Body of pancreas (tissue), 4 donors: ENCODE measurements around the gene LRRC53.

Source experiments
- CTCF ChIP-seq, 7 experiments: fragments of 450-650 bp in 4 of 7; fragments of 200-600 bp in 3 of 7; sonication (generic) in 3 of 7; IDR thresholded peaks; one replicate each; pipeline ENCODE4 v1.5.1; 2016 to 2019; ENCODE audit warnings: antibody characterized with exemption in 7 of 7
- POLR2A ChIP-seq, 3 donors: fragments of 450-650 bp; IDR thresholded peaks; one replicate each; pipeline ENCODE4 v1.6.1; 2016; ENCODE audit warnings: antibody characterized with exemption in 3 of 3, mild to moderate bottlenecking in 2 of 3

- no peak for TF ChIP-seq CTCF (IDR thresholded peaks at IDR 0.05)
- TF ChIP-seq POLR2A (IDR thresholded peaks at IDR 0.05): no peak
Measured at GRCh38 chr1:74485622-74486021, 26.8 kb downstream of the LRRC53 start.
